Stimulated activated naive CD8-positive, alpha-beta T cell treated with anti-CD3 and anti-CD28 coated beads, Interleukin-15, amount 100 ng/mL, for 72 hours (primary cell): ENCODE data around the gene POGZ.

Experiments used
- ATAC-seq: fragments of 150-1000 bp; cut with Tn5 transposase; 2 replicates; pipeline ENCODE4 v1.10.0; 2021; ENCODE audit warnings: mild to moderate bottlenecking, moderate library complexity
- DNase-seq, 2 donors: peaks; one replicate each; pipeline ENCODE4 v3.0.0; 2021 to 2022
- H3K27ac Mint-ChIP-seq, 2 donors: one replicate each; pipeline ENCODE4 v1.8.0; 2022; ENCODE audit warnings: mild to moderate bottlenecking in 2 of 2, mixed read lengths in 2 of 2, moderate library complexity in 2 of 2
- H3K27me3 Mint-ChIP-seq: one replicate; pipeline ENCODE4 v1.8.0; 2022; ENCODE audit warnings: mixed read lengths
- H3K4me1 Mint-ChIP-seq: one replicate; pipeline ENCODE4 v1.8.0; 2022; ENCODE audit warnings: mild to moderate bottlenecking, mixed read lengths
- H3K4me3 Mint-ChIP-seq, 2 donors: one replicate each; pipeline ENCODE4 v1.8.0; 2022; ENCODE audit warnings: mild to moderate bottlenecking in 2 of 2, mixed read lengths in 2 of 2, moderate library complexity in 1 of 2
- H3K9me3 Mint-ChIP-seq, 2 donors: one replicate each; pipeline ENCODE4 v1.8.0; 2022; ENCODE audit warnings: mixed read lengths in 2 of 2

The POGZ gene

DNA sequence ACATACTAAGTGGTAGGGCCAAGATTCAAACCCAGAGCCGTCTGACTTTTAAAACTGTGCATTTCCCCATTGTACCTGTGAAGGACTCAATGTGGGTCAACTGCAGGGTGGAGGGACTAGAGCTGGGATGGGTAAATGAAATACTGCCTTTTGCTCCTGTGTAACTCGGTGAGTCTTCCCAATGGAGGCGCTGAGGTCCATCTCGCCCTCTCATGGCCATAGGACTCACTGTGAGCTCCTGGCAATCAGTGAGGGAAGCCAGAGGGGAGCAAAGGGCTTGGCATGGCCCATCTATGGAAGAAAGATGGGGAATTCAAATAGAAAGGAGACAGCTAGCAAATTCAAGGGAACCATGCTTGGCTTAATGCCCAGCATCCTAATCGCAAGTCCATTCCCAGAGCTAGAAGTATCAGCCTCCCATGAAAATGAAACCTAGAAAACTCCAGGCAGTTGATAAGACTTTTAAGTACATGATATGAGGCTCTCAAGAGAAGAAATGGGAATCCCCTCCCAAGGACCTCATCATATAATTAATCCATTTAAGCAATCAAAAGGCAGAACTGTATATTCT is 26.5 kb upstream of the POGZ start:
- ATAC-seq = no peak
- no peaks in the 10 kb centered on the region for H3K27me3 Mint-ChIP-seq
- no peak overlapping the region for H3K27ac Mint-ChIP-seq
- DNase-seq = no peak
- no peaks in the 10 kb centered on the region for H3K4me1 Mint-ChIP-seq
- H3K4me3 Mint-ChIP-seq = no peak overlapping the region
- H3K9me3 Mint-ChIP-seq = no peaks in the 10 kb centered on the region

DNA sequence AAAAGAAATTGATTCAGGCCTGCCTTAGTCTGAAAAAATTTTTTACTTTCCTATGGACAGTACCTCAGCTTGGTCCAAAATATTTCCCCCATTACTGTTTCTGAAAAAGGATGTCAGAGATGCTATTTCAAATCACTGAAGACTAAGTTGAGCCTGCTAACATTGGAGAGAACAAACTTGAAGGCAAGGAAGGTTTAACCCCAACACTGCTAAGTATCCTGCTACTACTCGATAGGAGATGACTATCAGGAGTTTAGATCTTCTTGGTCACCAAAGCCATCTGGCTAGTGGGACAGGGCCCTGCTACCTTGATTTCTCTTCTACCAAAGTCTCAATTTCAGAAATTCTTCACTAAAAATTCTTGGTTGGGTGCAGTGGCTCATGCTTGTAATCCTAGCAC is 22.7 kb upstream of the POGZ start:
- no peaks in the 10 kb centered on the region for H3K4me1 Mint-ChIP-seq
- H3K27me3 Mint-ChIP-seq = peaks cover 3% of the 10 kb centered on the region
- H3K27ac Mint-ChIP-seq = no peak overlapping the region
- no peak for DNase-seq
- no peak for ATAC-seq
- H3K4me3 Mint-ChIP-seq = no peak overlapping the region
- no peaks in the 10 kb centered on the region for H3K9me3 Mint-ChIP-seq

GRCh38 chr1:151479462-151479861 is 20.2 kb upstream of the POGZ start:
- no peak for ATAC-seq
- Mint-ChIP-seq H3K27me3 (peaks cover 7% of the 10 kb centered on the region), H3K27ac (no peak overlapping the region), H3K9me3 (no peaks in the 10 kb centered on the region), H3K4me1 (peaks cover 10% of the 10 kb centered on the region), H3K4me3 (no peak overlapping the region)
- DNase-seq = no peak

- ATAC-seq (no peak), DNase-seq (no peak)
- peaks cover 7% of the 10 kb centered on the region for H3K27me3 Mint-ChIP-seq
- no peaks in the 10 kb centered on the region for H3K9me3 Mint-ChIP-seq
- H3K4me1 Mint-ChIP-seq = peaks cover 12% of the 10 kb centered on the region
- no peak overlapping the region for H3K4me3 Mint-ChIP-seq
- no peak overlapping the region for H3K27ac Mint-ChIP-seq
Observed at GRCh38 chr1:151478923-151479322, 19.6 kb upstream of the POGZ start.

DNA sequence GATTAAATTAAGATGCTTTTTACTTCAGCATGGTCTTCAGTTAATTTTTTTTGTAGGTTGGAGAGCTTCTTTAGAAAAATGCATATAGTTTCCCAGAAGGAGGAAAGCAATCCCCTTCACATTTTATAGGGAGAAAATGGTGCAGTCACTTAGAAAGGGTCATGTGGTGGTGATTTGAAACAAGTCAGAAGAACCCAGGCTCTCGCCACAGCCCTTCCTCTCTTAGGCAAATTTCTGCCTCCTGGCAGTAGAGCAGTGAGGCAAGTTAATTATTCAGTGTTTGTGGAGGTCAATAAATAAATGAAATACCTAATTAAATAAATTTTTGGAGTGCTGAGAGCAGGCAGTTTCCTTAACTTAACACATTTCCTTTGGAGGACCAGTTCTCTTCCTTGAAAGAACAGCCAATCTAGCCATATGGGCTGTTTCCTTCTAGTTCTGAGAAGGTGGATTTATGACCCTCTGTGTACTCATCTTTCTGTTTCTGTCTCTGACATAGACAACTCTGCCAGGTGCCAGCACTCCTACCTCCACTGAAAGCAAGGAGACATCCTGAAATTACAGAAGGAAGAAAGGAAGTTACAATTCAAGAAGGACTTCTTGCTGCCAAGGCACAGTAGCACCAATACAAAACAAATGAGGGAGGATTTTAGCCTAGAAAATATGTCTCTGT is 19.0 kb upstream of the POGZ start:
- Mint-ChIP-seq H3K4me3 (no peak overlapping the region), H3K4me1 (peaks cover 12% of the 10 kb centered on the region), H3K27ac (no peak overlapping the region), H3K27me3 (peaks cover 7% of the 10 kb centered on the region), H3K9me3 (no peaks in the 10 kb centered on the region)
- ATAC-seq (no peak), DNase-seq (no peak)

DNA sequence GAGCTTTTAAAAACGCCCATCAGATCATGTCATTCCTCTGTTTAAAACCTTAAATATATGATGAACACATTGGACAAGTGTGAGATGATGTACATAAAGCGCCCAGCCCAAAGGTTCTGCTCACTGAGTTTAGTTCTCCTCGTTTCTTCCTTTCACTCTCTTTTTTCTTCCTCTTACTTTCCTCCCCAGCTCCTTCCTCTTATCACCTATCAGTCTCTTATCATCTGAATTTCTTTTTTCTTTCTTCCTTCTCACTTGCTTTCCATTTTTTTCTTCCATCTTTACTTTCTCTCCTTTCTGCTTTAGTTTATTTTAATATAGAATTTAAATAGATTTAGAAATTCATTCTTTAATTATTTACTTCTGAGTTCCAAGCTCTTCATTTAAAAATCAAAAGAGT is 17.8 kb upstream of the POGZ start:
- no peak overlapping the region for H3K27ac Mint-ChIP-seq

GRCh38 chr1:151476083-151476482 is 16.8 kb upstream of the POGZ start:
- no peak for ATAC-seq
- Mint-ChIP-seq H3K4me3 (no peak overlapping the region), H3K9me3 (no peaks in the 10 kb centered on the region), H3K4me1 (peaks cover 21% of the 10 kb centered on the region), H3K27ac (no peak overlapping the region), H3K27me3 (peaks cover 7% of the 10 kb centered on the region)
- no peak for DNase-seq

More for the DNA sequence above, 17.8 kb upstream of the POGZ start:
- no peak overlapping the region for H3K4me3 Mint-ChIP-seq
- no peaks in the 10 kb centered on the region for H3K9me3 Mint-ChIP-seq
- peaks cover 7% of the 10 kb centered on the region for H3K27me3 Mint-ChIP-seq
- DNase-seq (no peak), ATAC-seq (no peak)
- peaks cover 21% of the 10 kb centered on the region for H3K4me1 Mint-ChIP-seq

GRCh38 chr1:151475175-151475574 is 15.9 kb upstream of the POGZ start:
- Mint-ChIP-seq H3K4me1 (peaks cover 21% of the 10 kb centered on the region), H3K27me3 (peaks cover 7% of the 10 kb centered on the region), H3K27ac (peak overlapping the region in 1 of 2 donors; percentile 14), H3K4me3 (no peak overlapping the region), H3K9me3 (no peaks in the 10 kb centered on the region)
- ATAC-seq = peak; percentile 86
- no peak for DNase-seq

DNA sequence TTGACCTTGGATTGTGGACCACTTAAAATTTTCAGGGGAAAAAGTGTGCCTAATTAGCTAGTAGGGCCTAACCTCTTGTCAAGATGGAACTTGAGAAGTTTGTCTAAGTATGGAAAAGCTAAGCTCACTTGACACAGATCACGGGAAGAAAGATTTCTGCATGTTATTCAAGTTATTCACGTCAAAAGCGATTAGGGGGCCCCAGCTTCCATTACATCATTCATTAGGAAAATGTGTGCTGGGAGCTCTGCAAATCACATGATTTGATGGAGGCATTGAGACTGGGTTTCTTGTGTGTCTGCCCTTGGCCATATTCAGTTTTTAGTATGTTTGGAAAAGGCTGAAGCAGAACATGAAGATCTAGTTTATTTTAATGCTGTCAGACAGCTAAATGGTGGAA is 15.5 kb upstream of the POGZ start:
- Mint-ChIP-seq H3K4me3 (no peak overlapping the region), H3K9me3 (no peaks in the 10 kb centered on the region), H3K27me3 (peaks cover 7% of the 10 kb centered on the region), H3K4me1 (peaks cover 21% of the 10 kb centered on the region), H3K27ac (no peak overlapping the region)
- no peak for DNase-seq
- no peak for ATAC-seq

- ATAC-seq (peak; percentile 55), DNase-seq (peak; percentile 34 to 37)
- Mint-ChIP-seq H3K4me3 (peak overlapping the region; percentile 77 to 78), H3K4me1 (peaks cover 21% of the 10 kb centered on the region), H3K27me3 (peaks cover 7% of the 10 kb centered on the region), H3K9me3 (no peaks in the 10 kb centered on the region), H3K27ac (peak overlapping the region; percentile 86 to 87)
Observed at GRCh38 chr1:151472856-151473731, 13.8 kb upstream of the POGZ start.

DNA sequence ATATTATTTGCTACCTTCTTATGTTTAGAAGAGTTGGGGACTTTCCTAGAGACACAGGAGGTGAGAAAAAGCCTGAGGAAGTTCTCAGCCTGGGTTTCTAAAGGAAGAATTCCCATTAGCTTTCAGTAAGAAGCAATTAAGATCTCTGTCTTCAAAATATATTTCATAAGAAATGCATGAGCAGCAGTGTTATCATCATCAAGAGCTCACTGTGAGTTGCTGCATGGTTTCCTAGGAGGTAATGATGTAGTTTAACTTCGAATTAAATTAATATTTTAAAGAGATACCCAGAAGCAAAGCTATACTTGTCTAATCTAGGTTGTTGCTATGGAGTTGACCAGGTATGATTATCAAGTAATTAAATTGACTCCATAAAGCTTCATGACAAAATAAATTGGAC is 5.7 kb upstream of the POGZ start:
- Mint-ChIP-seq H3K4me1 (peaks cover 2% of the 10 kb centered on the region), H3K27ac (no peak overlapping the region), H3K9me3 (no peaks in the 10 kb centered on the region), H3K4me3 (no peak overlapping the region), H3K27me3 (peaks cover 39% of the 10 kb centered on the region)
- ATAC-seq (no peak), DNase-seq (no peak)

DNA sequence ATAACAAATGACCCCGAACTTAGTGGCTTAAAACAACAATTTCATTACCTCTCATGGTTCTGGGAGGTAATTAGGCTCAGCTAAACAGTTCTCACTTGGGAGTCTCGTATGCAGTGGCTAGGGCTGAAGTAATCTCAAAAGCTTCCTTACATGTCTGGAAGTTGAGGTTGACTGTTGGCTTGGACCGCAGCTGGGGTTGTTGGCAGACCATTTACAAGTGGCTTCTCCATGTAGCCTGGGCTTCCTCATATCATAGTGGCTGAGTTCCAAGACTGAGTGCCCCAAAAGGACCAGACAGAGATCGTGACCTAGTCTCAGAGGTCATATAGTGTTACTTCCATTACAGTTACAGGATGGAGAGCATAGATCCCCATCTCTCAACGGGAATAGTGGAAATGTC is 2.4 kb upstream of the POGZ start:
- Mint-ChIP-seq H3K27me3 (peaks cover 32% of the 10 kb centered on the region), H3K27ac (no peak overlapping the region), H3K9me3 (no peaks in the 10 kb centered on the region), H3K4me3 (no peak overlapping the region), H3K4me1 (peaks cover 15% of the 10 kb centered on the region)
- DNase-seq (no peak), ATAC-seq (no peak)

DNA sequence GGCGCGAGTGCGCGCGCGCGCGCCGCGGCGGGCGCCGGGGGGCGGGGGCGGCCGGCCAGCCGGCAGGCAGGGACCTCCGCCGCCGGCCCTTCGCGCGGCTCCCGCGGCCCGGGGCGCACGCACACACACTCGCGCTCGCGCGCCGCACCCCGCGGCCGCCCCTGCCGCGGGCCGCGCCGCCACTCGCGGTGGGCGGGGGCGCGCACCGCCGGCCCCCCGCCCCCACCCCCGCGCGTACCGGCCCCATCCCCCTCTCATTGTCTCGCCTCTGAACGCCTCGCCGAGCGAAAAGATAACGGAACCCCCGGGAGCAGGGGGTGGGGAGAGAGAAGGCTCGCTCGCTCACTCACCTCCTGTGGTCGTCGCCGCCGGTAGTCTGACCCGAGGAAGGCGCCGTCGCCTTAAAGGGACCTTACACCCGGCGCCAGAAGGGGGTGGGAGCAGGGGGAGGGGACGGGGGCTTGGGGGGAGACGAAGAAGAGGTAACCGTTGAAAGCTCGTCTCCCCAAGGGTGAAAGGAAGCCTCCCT is 428 bp downstream of the POGZ start:
- peak in 1 of 2 donors; percentile 58 for DNase-seq

GRCh38 chr1:151457911-151458801 is 1.1 kb downstream of the POGZ start:
- peak overlapping the region; percentile 82 to 84 for H3K4me3 Mint-ChIP-seq
- DNase-seq (peak; percentile 44 to 49), ATAC-seq (peak; percentile 70)
- H3K4me1 Mint-ChIP-seq = peaks cover 31% of the 10 kb centered on the region
- H3K9me3 Mint-ChIP-seq = no peaks in the 10 kb centered on the region
- H3K27me3 Mint-ChIP-seq = peaks cover 17% of the 10 kb centered on the region
- H3K27ac Mint-ChIP-seq = peak overlapping the region; percentile 91 to 95

More for the DNA sequence above, 428 bp downstream of the POGZ start:
- Mint-ChIP-seq H3K27ac (peak overlapping the region; percentile 93 to 96), H3K27me3 (peaks cover 21% of the 10 kb centered on the region), H3K4me3 (peak overlapping the region; percentile 78 to 83), H3K4me1 (peaks cover 26% of the 10 kb centered on the region), H3K9me3 (no peaks in the 10 kb centered on the region)
- ATAC-seq = peak; percentile 68

GRCh38 chr1:151455966-151456365 is 3.3 kb downstream of the POGZ start:
- ATAC-seq (no peak), DNase-seq (no peak)
- H3K27me3 Mint-ChIP-seq = no peaks in the 10 kb centered on the region
- no peaks in the 10 kb centered on the region for H3K9me3 Mint-ChIP-seq
- H3K27ac Mint-ChIP-seq = no peak overlapping the region
- no peak overlapping the region for H3K4me3 Mint-ChIP-seq
- peaks cover 31% of the 10 kb centered on the region for H3K4me1 Mint-ChIP-seq
